SKM-1 (cell line): ENCODE results near the gene PCCA.

Source experiments
- DNase-seq: peaks from one replicate; lab custom pipeline; 2025; ENCODE audit not compliant: unreplicated experiment; lab: John Stamatoyannopoulos, UW

PCCA gene

GRCh38 chr13:100491164-100491842 lies 402.4 kb downstream of the PCCA start:
- DNase-seq, result no peak

- peak; percentile 68 for DNase-seq
Observed at GRCh38 chr13:100493418-100493817, 404.5 kb downstream of the PCCA start.

DNA sequence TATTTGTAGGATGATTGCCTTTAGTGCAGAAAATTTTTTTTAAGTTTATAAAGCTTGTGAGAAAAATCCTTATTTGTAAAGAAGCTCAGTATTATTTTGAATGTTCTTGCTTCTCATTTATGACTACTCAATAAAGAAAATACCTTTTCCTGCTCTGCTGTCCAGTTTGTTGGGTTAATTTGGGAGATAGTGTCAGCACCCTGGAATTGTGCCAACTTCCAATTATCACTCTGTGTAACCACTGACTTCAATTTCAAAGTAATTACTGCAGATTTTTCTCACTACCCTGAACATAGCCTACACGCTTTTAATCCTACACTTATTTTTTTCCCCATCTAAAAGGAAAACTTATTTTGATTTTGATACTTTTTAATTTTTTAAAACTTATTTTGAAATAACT lies 406.6 kb downstream of the PCCA start:
- no peak for DNase-seq

- no peak for DNase-seq
Observed at GRCh38 chr13:100497389-100497788, 408.5 kb downstream of the PCCA start.

GRCh38 chr13:100502446-100502845 lies 413.6 kb downstream of the PCCA start:
- no peak for DNase-seq

GRCh38 chr13:100503622-100504021 lies 414.7 kb downstream of the PCCA start:
- no peak for DNase-seq

DNA sequence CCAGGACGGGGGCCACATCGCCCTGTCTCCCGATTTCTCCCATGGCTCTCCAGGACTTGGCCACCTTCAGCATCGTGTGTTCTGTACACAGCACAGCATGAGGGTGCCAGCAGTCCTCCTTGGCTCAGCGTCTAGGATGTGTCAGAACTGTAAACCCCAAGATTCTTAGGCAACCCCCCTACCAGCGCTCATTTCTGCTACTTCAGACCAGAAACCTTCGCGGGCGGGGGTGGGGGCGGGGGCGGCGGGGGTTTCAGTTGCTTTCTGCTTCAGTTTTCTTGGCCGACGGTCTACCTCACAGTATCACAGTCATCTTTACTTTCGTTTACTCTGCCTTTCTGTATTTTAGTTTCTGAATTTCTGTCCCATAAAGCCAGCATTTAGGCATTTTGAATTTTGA lies 417.3 kb downstream of the PCCA start:
- no peak for DNase-seq

DNA sequence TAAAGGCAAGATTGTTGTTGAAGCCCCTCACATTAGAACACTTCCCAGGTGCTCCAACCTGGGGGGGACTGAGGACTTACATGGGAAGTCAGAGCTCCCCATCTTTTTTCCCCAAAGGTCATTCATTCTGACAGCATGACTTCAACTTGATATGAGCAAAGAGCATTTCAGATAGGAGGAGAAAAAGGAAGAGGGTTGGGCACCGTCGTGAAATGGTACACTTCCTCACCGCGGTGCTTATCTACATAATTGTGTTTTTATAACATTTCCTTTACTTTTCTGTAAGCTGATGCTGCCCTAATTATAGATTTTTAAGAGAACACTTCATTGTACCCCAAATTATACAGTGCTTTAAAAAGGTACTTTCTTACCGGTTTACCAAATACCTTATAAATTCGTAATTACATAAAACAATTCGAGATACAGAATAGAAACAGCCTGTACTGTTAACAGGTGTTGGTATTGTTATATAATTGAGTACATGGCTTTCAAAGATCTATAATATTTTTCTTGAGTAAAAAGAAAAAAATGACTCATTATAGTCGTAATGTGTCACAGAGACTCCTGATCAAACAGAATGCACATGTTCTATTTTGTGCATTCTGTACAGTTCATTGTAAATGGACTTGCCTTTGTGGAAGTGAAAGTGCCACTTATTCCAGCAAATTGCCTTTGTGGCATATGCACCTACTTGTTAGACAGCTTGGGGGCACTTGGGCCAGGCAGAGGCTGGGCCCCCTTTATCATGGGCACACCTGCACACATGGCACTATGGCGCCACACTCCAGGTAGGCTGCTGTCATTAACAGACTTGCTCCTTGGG lies 417.9 kb downstream of the PCCA start:
- no peak for DNase-seq

DNA sequence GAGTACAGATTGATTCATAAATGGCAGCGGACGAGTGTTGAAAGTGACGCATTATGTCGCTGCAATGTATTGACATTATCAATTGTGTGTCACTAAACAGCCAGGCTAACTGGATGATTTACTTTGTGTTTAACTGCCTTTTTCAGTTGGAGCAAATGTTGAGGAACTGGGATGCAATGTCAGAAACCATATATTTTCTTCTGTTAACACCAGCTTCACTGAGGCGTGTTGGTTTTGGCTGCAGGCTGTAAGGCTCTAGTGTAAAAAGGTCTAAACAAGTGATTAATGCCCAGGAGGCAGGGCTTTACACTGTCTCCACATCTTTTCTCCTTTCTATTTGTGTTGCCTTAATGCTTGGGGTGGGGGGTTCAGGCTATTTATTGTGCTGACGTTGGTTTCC lies 419.6 kb downstream of the PCCA start:
- no peak for DNase-seq

DNA sequence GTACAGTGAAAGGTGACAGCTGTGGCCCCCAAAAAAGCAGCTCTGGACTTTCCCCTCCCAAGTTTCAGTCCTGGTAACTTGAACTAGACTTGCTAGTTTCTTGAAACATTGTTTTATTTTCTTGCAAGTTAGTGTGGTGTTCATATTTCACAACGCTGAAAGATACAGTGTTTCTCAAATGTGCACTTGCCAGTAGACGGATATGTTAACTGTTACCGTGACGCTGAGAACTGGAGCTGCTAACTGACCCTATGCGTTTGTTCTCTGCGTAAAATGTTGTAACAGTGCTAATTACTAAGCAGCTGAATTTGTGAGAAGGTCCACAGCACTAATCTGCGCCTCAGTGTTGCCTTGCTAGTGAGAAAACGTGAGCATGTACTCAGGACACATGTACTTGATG lies 420.1 kb downstream of the PCCA start:
- DNase-seq, result no peak

DNA sequence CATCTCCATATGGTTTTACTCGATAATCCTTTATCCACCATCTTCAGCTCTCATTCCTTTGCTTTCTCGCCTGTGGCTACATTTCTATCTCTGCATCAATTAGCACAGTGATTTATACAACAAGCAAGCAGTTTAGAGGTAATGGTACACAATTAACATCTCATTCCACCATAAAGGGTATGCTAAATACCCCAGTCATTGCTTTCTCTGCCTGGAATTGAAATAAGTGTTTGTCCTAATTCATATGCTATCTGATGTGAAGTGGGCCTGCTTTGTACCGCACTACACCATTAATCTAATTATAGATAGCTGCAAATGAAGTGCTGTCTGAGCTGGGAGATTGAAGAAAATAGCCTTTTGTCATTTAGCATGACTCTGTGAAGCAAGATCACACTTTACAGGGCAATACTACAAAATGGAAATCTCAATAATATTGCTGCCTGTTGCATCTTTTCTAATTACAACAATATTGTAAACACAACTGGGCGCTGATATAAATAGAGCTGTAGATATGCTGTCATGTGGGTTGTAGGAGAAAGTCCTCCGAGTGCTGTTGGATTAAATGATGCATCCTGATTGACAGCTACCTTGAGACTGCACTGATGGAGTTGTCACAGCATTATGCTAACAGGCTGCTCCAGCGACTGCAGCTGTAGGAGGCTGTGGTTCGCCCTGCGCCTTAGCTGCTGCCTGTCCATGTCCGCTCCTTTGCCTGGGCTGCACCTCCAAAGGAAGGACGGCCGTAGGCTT lies 421.5 kb downstream of the PCCA start:
- DNase-seq, result no peak

DNA sequence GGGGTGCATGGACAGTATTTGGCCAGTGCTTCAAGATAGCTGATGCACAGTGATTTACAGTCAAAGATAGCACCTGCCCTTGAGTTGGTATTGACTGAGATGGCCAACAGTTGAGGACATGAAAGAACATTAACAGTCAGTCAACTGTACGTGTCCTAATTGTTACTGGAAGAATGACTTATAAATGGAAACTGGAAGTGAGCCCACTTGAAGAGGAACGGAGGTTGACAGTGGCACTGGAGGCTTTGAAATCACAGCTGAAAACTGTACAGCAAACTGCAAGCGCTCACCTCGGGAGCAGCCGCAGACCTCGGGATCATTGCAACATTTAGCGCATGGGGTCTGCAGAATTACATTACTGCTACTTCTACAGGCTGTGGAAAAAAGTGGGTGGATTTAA lies 422.6 kb downstream of the PCCA start:
- DNase-seq, result no peak

- no peak for DNase-seq
Observed at GRCh38 chr13:100512422-100512821, 423.5 kb downstream of the PCCA start.

- DNase-seq, result no peak
Observed at GRCh38 chr13:100513171-100513570, 424.3 kb downstream of the PCCA start.

DNA sequence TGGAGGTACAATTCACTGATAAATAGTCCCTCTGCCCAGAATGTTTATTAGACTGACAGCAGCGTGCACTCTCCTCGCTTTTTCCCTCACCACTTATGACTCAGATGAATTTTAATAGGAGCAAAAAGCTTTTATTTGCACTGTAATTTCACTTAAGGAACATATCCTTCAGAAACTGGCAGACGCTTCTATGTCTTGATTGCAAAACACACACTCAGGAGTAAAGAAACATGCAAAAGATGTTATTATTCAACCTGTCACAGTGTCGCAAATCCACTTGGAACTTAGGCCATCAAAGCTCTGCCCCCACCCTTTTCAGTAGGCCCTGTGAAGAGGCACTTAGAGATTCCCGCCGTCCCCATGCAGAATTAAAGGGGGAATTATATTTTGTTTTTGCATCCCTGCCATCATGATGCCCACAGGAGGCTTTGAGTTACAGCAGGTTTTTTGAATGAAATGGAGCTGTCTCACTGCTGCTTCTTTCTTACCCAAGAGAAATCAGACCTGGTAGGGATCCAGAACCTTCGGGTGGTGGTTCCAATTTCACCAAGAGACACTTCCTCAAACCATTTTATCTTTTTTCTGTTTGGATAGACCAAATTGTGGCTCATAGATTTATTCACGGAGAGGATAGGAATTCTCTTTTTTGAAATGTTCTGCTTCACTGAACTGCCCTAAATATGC lies 425.2 kb downstream of the PCCA start:
- no peak for DNase-seq

DNA sequence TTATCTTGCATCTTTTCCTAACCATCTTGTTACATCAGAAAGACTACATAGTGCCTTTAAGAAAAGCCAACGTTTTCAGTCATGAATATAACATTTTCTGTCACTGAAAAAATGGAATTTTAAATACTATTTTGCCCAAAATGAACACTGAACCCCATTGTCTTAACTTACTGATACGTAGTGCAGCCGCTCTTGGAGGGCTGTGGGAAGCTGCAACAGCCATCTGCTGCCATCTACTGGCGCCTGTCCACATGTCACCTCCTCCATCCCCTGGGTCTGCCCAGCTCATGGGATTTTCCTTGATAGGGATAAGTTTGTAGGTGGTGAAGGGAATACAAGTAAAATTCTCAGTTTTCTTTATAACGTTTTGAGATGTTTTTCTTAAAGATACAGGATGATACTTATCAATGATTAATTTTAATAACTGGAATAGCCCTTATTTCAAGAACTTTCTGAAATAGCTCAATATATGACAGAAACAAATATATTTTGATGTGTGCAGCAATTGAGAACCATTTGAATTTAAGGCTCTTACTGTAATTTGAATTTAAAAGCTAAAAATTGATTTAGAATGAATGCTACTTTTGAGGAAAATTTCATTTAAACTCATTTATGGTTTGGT lies 426.0 kb downstream of the PCCA start:
- peak; percentile 16 for DNase-seq

DNA sequence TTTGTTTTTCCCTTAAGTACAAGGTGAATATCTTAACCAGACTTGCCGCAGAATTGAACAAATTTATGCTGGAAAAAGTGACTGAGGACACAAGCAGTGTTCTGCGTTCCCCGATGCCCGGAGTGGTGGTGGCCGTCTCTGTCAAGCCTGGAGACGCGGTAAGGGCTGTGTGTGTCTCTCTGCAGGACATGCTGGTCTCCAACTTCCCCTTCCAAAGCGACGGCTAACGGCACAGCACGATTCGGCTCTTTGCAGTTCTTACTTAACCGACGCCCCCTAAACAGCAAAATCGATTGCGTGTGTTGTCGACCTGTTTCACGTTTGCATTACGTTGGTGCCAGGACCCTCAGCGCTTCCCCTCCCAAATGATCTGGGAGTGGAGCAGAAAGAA lies 426.5 kb downstream of the PCCA start:
- DNase-seq, result no peak

DNA sequence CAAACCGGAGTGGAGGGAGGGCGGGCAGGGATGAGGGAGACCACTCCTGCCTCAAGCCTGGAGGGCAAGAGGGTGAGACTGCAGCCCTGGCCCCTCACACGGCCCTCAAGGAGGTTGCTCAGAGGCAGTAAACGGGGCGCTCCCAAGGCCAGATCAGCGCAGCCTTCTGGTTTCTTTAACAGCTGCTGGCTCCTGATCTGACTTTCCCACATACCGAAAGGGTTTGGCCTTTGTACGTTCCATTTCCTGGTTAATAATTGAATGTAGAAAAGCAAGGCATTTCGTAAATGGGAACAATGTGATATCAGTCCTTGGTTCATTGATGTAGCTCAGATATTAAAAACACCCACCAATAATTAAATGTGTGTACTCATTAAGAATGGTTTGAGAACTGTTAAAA lies 428.2 kb downstream of the PCCA start:
- DNase-seq, result no peak

DNA sequence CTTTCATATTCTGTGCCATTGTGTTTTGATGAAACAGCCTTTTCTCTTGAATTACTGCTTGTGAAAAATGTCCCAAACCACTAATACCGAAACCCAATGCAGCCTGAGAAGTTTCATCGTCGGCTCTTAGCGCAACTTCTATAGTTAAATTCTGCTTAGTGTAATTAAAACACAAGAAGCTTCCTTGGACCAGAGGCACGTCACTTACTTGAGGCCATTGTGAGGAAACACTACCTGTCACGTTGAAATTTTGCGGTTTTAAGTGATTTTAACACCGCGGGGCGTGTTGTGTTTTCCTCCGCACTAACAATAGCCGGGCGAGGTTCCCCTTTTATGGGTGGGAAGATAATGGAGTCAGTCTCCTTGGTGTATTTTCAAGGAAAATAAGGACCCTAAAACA lies 428.8 kb downstream of the PCCA start:
- DNase-seq, result no peak

DNA sequence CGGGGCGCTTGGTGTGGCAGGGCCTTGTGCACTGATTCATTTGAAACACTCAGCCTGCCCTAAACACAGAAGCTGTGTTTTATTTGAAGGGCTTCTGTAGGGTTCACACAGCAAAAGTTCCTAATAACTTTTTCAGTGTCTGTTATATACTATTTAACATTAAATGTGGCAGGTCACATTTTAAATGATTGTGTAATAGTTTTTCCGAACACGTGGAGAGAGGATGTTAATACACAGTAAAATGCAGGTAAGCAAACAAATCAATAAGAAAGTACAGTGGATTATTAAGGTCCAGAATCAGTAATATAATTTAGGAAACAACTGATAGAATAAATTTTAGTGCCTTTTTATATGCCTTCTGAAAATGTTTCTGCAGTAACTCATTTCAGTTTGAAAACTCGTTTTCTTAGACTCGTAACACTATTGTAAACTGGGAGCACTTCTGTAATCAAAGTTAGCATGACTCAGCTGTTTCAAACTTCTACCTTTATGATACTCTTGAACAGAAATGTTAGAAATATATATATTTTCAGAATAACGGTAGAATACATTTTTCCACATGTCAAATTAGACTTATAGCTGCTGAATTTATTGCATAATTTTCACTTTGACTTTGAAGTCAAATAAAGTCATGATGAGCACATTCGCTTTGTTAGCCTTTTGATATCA lies 429.6 kb downstream of the PCCA start:
- DNase-seq, result no peak
